Posterior cingulate gyrus (tissue), 11 donors: ENCODE data around the gene EWSR1.
A peak's percentile ranks its signal among the peaks of the same experiment; 100 is the strongest.
"Not testable (repeated sequence)": the region's sequence is repeated elsewhere in the genome, so short reads cannot be mapped to it uniquely, and the experiment has no call there.

Experiments
- DNase-seq, 10 donors: peaks; one replicate each; pipeline versions ENCODE4 v3.0.0 to v3.0.0-alpha.2; 2020 to 2021; ENCODE audit warnings: mixed read lengths in 3 of 10
- intact Hi-C: fragments of 100-400 bp; cut with DNase I; formaldehyde crosslinking; loops from one replicate; pipeline ENCODE4 v1.15.1; 2023

Gene EWSR1

DNA sequence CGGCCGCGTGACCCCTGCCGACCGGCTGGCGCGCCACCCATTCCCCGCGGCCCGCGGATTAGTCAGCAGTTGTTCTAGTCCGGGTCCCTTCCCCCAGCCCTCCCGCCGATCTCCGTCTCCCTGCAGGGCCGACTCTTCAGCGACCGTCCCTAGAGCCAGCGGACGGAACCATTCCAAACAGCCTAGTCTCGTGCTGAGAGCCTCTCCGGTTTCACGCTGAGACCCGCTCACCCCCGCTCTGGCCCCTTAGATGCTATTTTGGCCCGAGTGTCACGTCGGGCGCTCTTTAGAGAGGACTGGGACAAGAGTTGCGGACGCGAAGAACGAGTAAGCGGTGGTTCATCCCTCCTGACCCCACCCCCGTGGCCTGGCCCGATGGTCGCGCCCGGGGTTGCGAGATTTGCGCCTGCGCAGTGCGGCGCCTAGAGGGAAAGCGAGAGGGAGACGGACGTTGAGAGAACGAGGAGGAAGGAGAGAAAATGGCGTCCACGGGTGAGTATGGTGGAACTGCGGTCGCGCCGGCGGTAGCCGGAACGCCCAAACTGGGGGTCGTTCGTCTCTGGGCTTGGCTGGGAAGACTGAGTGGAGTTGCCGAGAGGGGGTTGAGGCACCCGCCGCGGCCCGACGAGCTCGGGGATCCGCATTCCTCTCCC, at the start of gene EWSR1, which contains the start of gene RHBDD3:
TSS of gene EWSR1 (plus strand) at position 411 of the 653 bp plus-strand sequence. CDS start at position 480, 69 bp downstream.
TSS of gene RHBDD3 (minus strand) at position 124 of the 653 bp plus-strand sequence. CDS start 2,355 bp downstream, outside the sequence.
- peak; percentile 89 to 99 (median 94) for DNase-seq
- intact Hi-C loops: loop anchor here (5.0 kb wide), 1 partner anchor 39 kb away; the partner anchor contains the start of gene GAS2L1

DNA sequence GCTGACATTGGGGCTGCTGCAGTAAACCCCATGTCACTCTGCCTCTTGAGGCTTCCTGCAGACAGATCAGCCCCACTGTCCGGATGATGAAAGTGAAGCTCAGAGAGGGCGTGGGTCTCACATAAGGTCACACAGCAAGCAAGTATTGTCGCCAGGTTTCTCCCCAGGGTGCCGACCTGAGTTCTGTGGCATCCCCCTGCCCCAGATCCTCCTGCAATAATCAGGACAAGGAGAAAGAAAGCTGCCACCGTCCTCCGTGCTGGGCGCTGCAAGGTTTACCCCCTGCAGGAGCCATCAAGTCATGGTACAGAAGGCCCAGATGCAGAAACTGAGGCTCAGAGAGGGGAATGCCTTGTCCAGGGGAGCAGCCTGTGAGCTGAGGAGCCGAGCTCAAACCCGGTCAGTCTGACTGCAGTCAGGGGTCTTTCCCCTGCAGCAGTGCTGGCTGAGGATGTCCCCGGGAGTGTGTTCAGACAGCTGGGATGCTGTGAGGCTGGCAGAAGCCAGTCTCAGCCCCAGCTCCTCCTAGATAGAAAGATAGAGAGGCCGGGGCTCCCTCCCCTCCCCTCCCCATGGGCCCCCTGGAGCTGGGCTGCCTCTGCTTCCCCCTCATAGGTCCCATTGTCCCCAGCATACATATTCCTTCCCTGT, 49.2 kb upstream of the EWSR1 start:
- intact Hi-C loops: no loop called here

DNA sequence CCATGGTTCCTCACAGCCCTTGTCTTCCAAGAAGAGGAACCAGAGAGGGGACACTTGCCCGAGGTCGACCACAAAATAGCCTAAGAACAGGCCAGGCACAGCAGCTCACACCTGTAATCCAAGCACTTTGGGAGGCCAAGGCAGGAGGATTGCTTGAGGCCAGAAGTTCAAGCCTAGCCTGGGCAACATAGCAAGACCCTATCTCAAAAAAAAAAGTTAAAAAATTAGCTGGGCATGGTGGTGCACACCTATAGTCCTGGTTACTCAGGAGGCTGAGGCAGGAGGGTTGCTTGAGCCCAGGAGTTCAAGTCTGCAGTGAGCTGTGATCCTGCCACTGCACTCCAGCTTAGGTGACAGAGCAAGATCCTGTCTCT, 48.7 kb upstream of the EWSR1 start:
- DNase-seq: peak in 2 of 10 donors; percentile 10 to 26
- intact Hi-C loops: not testable (repeated sequence)

More for the DNA sequence above, 49.2 kb upstream of the EWSR1 start:
- peak in 3 of 10 donors; percentile 26 to 60 (median 55) for DNase-seq

- peak in 2 of 10 donors; percentile 65 to 67 for DNase-seq
- intact Hi-C loops: no loop called here
These were observed 48.0 kb upstream of the EWSR1 start for GRCh38 chr22:29219881-29220670.

GRCh38 chr22:29224121-29224858, 43.8 kb upstream of the EWSR1 start:
- intact Hi-C loops: no loop called here
- DNase-seq: peak in 3 of 10 donors; percentile 75 to 86 (median 76)

- intact Hi-C loops: no loop called here
- peak in 3 of 10 donors; percentile 44 to 54 (median 53) for DNase-seq
These were observed 43.1 kb upstream of the EWSR1 start for GRCh38 chr22:29224859-29225410.

DNA sequence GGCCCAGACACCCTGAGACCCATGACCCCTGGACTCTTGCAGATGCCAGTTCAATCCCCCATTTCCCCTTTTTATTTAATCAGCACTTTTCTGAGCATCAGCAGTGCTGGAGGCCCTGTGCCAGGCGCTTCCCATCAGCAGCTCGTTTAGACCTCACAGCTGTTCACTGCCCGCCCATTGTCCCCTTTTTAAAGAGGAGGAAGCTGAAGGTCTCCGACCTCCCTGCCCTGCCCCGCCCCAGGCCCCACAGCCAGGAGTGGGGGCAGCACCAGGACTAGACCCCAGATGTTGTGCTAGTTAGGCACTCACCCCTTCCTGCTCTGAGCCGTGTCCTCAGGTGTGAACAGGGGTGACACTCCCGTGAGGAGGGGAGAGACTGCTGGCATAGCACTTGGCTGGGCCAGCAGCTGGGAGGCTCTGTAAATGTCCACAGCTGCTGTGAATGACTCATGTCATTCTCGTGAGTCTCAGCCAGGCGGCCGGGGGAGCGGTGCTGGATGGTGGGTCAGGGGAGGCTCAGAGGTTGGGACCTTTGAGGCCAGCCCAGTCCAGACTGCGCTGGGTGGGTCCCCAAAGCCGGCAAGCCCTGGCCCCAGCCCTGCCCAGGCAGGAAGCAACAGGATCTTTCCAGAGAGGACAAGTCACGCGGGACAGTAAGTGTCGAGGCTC, 42.5 kb upstream of the EWSR1 start:
- DNase-seq: peak in 4 of 10 donors; percentile 33 to 90 (median 74)

DNA sequence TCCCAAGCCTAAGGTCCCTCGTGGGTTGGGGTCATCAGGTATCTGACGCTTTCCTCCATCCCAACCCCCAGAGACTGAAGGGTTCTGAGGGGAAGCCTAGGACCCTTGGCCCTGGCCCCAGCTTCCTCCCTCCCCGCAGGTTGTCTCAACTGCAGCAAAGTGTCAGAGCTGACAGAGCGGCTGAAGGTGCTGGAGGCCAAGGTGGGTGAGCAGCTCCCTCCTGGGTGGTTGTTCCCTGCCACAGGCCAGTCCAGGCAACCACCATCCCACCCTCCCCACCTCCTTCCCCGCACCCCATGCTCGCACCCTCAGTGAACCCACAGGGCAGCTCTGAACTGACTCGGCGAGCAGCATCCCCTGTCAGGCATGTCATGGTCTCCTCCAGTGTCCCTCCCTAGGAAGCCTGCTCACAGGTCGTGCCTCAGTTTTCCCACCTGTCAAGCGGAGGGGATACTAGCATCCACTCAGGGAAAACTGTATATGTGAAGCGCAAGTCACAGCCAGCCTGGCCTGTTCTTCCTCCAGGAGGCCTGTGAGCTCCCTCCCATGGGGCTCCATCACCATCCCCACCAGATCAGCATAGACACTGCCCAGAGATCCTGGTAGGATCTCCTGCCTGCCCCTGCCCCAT, 41.6 kb upstream of the EWSR1 start:
- DNase-seq: peak in 3 of 10 donors; percentile 32 to 75 (median 55)
- intact Hi-C loops: no loop called here

More for the DNA sequence above, 42.5 kb upstream of the EWSR1 start:
- intact Hi-C loops: no loop called here

DNA sequence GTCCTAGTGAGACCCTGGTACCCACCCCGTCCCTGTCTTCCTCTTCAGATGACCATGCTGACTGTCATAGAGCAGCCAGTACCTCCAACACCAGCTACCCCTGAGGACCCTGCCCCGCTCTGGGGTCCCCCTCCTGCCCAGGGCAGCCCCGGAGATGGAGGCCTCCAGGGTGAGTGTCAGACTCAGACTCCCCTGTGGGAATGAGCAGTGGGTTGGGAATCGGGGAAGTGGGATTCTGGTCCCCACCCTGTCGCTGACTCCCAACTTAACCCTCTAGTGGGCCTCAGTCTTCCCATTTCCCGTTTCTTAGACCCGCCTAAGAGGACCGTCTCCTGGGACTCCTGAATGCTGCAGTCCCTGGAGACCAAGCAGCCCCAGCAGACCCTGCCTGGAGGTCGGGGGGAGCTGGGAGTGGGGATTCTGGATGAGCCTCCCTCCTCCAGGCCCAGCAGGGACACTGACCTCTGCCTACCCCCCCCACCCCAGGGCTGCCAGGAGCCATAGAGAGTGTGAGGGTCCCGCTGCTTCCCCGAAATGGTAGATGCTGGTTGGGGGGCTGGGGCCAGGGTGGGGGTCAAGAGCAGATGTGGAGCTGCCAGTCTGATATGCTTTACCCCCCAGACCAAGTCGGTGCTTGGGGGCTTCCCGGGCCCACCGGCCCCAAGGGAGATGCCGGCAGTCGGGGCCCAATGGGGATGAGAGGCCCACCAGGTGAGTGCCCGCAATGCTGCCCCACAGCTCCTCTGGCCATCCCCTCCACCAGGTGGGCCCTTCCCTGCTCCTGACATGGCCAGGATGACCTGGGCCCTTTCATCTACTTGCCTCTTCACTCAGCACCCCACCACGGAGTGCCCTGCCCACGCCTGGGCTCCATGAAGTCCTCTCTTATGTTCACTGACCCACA, 36.8 kb upstream of the EWSR1 start:
- DNase-seq: peak in 1 of 10 donors; percentile 61
- intact Hi-C loops: no loop called here

GRCh38 chr22:29231971-29232959, 35.8 kb upstream of the EWSR1 start:
- DNase-seq: peak in 1 of 10 donors; percentile 83
- intact Hi-C loops: no loop called here

DNA sequence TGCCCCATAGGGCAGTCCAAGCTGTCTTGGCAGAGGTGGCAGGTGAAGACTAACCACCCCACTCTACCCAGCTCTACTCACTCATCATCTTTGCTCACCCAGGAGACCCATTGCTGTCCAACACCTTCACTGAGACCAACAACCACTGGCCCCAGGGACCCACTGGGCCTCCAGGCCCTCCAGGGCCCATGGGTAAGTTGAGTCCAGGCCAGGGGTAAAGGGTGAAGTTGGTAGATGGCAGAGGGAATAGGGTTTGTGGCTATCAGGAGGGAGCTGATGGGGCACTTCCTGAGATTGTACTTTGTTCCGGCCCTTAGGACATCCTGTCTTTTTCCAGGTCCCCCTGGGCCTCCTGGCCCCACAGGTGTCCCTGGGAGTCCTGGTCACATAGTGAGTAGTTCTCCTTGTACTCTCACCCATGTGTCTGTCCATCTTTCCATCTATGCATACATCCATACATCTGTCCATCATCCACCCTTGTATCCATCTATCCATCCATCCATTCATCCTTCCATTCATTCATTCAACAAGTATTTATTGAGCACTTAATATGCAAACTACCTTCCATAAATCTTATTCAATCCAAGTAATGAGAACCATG, 34.7 kb upstream of the EWSR1 start:
- peak in 1 of 10 donors; percentile 14 for DNase-seq
- intact Hi-C loops: no loop called here

DNA sequence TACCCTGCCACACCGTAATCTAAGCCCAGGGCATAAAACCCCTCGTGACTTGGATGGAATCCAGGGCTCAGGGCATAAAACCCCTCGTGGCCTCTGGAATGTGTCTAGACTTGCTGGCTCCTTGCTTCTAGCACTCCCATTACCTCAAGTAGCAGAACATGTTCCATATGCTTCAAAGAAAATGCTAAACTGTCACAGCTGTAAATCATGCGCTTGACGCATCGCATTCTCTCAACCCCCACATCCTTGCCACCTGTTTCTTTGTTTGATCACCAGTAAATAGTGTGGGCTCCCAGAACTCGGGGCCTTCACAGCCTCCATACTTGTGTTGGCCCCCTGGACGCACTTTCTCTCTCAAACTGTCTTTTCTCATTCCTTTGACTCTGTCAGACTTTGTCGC, 27.6 kb upstream of the EWSR1 start:
- DNase-seq: peak in 1 of 10 donors; percentile 6
- intact Hi-C loops: loop anchor here (10.0 kb wide), 1 partner anchor 386 kb away; no protein-coding TSS in a partner anchor

DNA sequence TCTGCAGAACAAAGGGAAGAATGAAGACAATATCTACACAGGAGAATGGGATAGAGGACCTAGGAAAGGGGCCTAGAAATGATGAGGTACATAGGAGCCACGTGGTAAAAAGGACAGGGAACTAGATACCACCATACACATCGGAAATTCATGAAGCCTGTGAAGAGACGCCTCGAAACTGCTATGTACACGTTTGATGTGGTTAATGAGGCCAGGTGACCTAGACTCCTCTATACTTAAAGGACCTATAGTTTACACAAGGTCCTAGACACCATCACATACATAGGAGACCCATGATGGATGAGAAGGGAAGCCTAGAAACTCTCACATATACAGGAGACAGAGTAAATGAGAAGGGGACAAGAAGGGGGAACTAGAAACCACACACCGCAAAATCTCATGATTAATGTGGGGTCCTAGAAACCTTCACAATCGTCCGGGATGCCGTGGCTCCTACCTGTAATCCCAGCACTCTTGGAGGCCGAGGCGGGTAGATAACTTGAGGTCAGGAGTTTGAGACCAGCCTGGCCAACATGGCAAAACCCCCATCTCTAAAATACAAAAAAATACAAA, 24.1 kb upstream of the EWSR1 start:
- DNase-seq: peak in 1 of 10 donors; percentile 4
- intact Hi-C loops: loop anchor here (10.0 kb wide), 1 partner anchor 389 kb away; no protein-coding TSS in a partner anchor

DNA sequence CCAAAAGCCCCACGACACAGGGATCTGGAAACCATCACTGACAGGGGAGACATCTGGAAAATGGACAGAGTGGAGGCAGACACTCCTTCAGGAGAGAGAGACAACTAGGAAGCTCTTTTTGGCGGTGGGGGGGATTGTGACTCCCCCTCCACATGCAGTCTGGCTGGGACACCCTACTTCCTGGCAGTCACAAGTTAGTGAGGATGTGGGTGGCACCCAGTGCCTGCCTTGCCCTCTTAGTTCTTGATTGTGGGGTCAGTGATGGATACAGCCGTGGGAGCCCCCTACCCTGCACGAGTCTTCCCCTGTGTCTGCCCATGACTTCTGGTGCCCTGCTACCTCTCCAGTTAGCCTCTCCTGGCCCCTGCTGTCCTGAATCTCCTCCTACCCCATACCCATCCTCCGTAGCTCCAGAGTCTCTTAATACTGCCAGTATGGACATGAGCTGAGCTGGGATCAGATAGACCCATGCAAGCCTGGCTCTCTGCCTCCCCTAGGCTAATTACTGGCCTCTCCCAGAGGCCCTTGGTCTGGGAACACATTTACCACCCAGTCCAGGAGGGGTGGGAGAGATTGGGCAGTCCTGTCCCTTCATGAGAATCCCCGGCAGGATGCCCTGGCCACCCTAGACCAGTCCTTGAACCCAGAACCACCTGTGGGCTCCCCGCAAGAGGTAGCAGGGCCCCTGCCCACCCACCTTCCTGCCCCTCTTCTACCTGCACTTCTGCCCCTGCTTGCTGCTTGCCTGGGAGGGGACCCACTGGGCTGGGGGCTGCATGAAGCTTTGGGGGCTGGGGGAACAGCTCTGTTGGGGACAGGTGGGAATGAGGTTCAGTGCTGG, 23.1 kb upstream of the EWSR1 start:
- DNase-seq: no peak
- intact Hi-C loops: loop anchor here (1.0 to 10.0 kb wide), 2 partner anchors 390 to 645 kb away; no protein-coding TSS in a partner anchor
